HG03196 (cell line): Measurements from ENCODE around the gene EPDR1.
A peak's percentile ranks its signal among the peaks of the same experiment; 100 is the strongest.
"Not testable (repeated sequence)": the region's sequence is repeated elsewhere in the genome, so short reads cannot be mapped to it uniquely, and the experiment has no call there.

Experiments
- ATAC-seq: cut with Tn5 transposase; IDR thresholded peaks from one replicate; pipeline ENCODE4 v1.9.1; 2021; ENCODE audit not compliant: unreplicated experiment

The EPDR1 gene

GRCh38 chr7:37927773-37928444 lies 7.5 kb downstream of the EPDR1 start:
- ATAC-seq, result no peak

GRCh38 chr7:37928878-37929277 lies 8.4 kb downstream of the EPDR1 start:
- no peak for ATAC-seq

GRCh38 chr7:37930226-37930948 lies 9.9 kb downstream of the EPDR1 start:
- ATAC-seq, result no peak

GRCh38 chr7:37932543-37932942 lies 12.1 kb downstream of the EPDR1 start:
- no peak for ATAC-seq

GRCh38 chr7:37933018-37933566 lies 12.7 kb downstream of the EPDR1 start:
- no peak for ATAC-seq

GRCh38 chr7:37942934-37943610 lies 22.6 kb downstream of the EPDR1 start:
- ATAC-seq, result peak; percentile 32

GRCh38 chr7:37943905-37944736 lies 23.7 kb downstream of the EPDR1 start:
- ATAC-seq, result no peak

GRCh38 chr7:37944737-37945054 lies 24.3 kb downstream of the EPDR1 start:
- no peak for ATAC-seq

- no peak for ATAC-seq
Measured at GRCh38 chr7:37945336-37945735, 24.9 kb downstream of the EPDR1 start.

GRCh38 chr7:37947138-37947940 lies 26.9 kb downstream of the EPDR1 start:
- no peak for ATAC-seq

GRCh38 chr7:37947941-37948210 lies 27.4 kb downstream of the EPDR1 start:
- no peak for ATAC-seq

- no peak for ATAC-seq
Measured at GRCh38 chr7:37952240-37952639, 31.8 kb downstream of the EPDR1 start.

GRCh38 chr7:37954217-37954616 lies 33.8 kb downstream of the EPDR1 start:
- not testable (repeated sequence) for ATAC-seq

- ATAC-seq, result no peak
Measured at GRCh38 chr7:37956791-37957190, 36.4 kb downstream of the EPDR1 start.

- ATAC-seq, result no peak
Measured at GRCh38 chr7:37957221-37957970, 37.0 kb downstream of the EPDR1 start.

- ATAC-seq, result no peak
Measured at GRCh38 chr7:37960483-37960882, 40.0 kb downstream of the EPDR1 start.

GRCh38 chr7:37961251-37961650 lies 40.8 kb downstream of the EPDR1 start:
- no peak for ATAC-seq

- ATAC-seq, result no peak
Measured at GRCh38 chr7:37964196-37964595, 43.8 kb downstream of the EPDR1 start.

- ATAC-seq, result no peak
Measured at GRCh38 chr7:37970211-37970610, 49.8 kb downstream of the EPDR1 start.

GRCh38 chr7:37971491-37971890 lies 51.1 kb downstream of the EPDR1 start:
- no peak for ATAC-seq
